Tongue (tissue), 2 donors: Measurements from ENCODE around the gene POLR3G. TPM values are rescaled to one million over a fixed set of nuclear protein-coding genes. Genes with fewer than 3 reads are reported as not detected.

Experiments
- DNase-seq: peaks from one replicate; pipeline ENCODE4 v3.0.0-alpha.2; 2015
- total RNA-seq: library from RNA; depleted of rRNA; stranded (reverse); fragments of >200 nt; gene quantifications from one replicate; pipeline ENCODE4 v1.2.3, GENCODE V29; 2014

The POLR3G gene
- total RNA-seq, 1 donor from 2014 or later, result 1.5 TPM

GRCh38 chr5:90551376-90551775, 76.7 kb downstream of the POLR3G start:
- no peak for DNase-seq

GRCh38 chr5:90553711-90554110, 79.0 kb downstream of the POLR3G start:
- DNase-seq, result no peak

GRCh38 chr5:90554358-90555006, 79.8 kb downstream of the POLR3G start:
- DNase-seq, result no peak

GRCh38 chr5:90555666-90556065, 81.0 kb downstream of the POLR3G start:
- DNase-seq, result no peak

GRCh38 chr5:90557391-90557790, 82.7 kb downstream of the POLR3G start:
- DNase-seq, result no peak

- DNase-seq, result no peak
Observed at GRCh38 chr5:90557871-90558270, 83.2 kb downstream of the POLR3G start.

- peak; percentile 60 for DNase-seq
Observed at GRCh38 chr5:90558344-90559192, 83.9 kb downstream of the POLR3G start, which contains the start of gene ADGRV1. TSS of gene ADGRV1 (plus strand) at chr5:90558797. CDS start at chr5:90558896, 99 bp downstream.

GRCh38 chr5:90560771-90561170, 86.1 kb downstream of the POLR3G start:
- no peak for DNase-seq

- no peak for DNase-seq
Observed at GRCh38 chr5:90561766-90562165, 87.1 kb downstream of the POLR3G start.

- DNase-seq, result no peak
Observed at GRCh38 chr5:90562341-90562740, 87.7 kb downstream of the POLR3G start.

- no peak for DNase-seq
Observed at GRCh38 chr5:90563108-90563507, 88.4 kb downstream of the POLR3G start.

Other genes starting within 250 kb of the POLR3G start
- gene CETN3, start 65.1 kb upstream of the POLR3G start, total RNA-seq, result 32.2 TPM
- 5.7 TPM for gene MBLAC2, start 93 bp upstream of the POLR3G start, total RNA-seq
- 27.1 TPM for gene LYSMD3, start 54.7 kb downstream of the POLR3G start, total RNA-seq
- 7.1 TPM for gene ADGRV1, start 83.9 kb downstream of the POLR3G start, total RNA-seq